Measurements from ENCODE around the gene BATF3. TPM values are rescaled to one million over a fixed set of nuclear protein-coding genes. Genes with fewer than 3 reads are reported as not detected.
"Not testable (repeated sequence)": the region's sequence is repeated elsewhere in the genome, so short reads cannot be mapped to it uniquely, and the experiment has no call there.

The BATF3 gene
- total RNA-seq, 1 experiment from 2014 or later: 2.1 TPM

- no peak overlapping the region for H2BK5ac ChIP-seq (ENCODE audit: insufficient read length, low read length)
- no peak overlapping the region for H3K14ac ChIP-seq (ENCODE audit: insufficient read depth, low read length)
- H3K18ac ChIP-seq (ENCODE audit: insufficient read length, low read depth, low read length): no peak overlapping the region
- H2BK120ac ChIP-seq (ENCODE audit: low read depth, low read length, poor library complexity, severe bottlenecking): no peak overlapping the region
- Mint-ChIP-seq H3K4me3 (no peak overlapping the region), H3K27me3 (ENCODE audit: low read depth) (no peaks in the 10 kb centered on the region; the same call in 1 of the 2 replicates), H3K9me3 (peaks cover 25 to 33% of the 10 kb centered on the region in 2 experiments), H3K4me1 (peaks cover 0 to 3% of the 10 kb centered on the region in 2 experiments; a peak in 1 of 4 replicates), H3K27ac (0 out of 7 replicates have a peak overlapping the region, but pooled peaks of 1 of the 3 experiments have one; percentile 29), H3K36me3 (ENCODE audit: insufficient read depth in 1 of 3, low read depth in 3 of 3) (peaks cover 34 to 39% (median 38%) of the 10 kb centered on the region in 3 experiments)
- H3K9me3 ChIP-seq (ENCODE audit: control insufficient read depth, low read depth, low read length): no peaks in the 10 kb centered on the region
- H2AK5ac ChIP-seq (ENCODE audit: insufficient read length, low read length): no peak overlapping the region
- no peak overlapping the region for H3K9ac ChIP-seq (ENCODE audit: extremely low read depth, insufficient read length, low read length)
- no peak overlapping the region for H3K4ac ChIP-seq (ENCODE audit: low read depth, low read length)
- no peaks in the 10 kb centered on the region for H3K79me2 ChIP-seq (ENCODE audit: insufficient read depth, low read length)
- H3K23ac ChIP-seq (ENCODE audit: insufficient read length, low read depth, low read length): no peak overlapping the region
- H3K23me2 ChIP-seq (ENCODE audit: insufficient read length, low read depth, low read length, poor library complexity, severe bottlenecking): no peaks in the 10 kb centered on the region
- DNase-seq: no peak
- H2BK15ac ChIP-seq (ENCODE audit: low read depth, low read length): no peak overlapping the region
- no peaks in the 10 kb centered on the region for H4K20me1 ChIP-seq (ENCODE audit: control insufficient read depth, insufficient read depth, insufficient read length)
- no peak overlapping the region for H4K8ac ChIP-seq (replicated peaks; ENCODE audit: insufficient read length, low read depth, low read length)
- H3K27me3 ChIP-seq (ENCODE audit: insufficient read depth, low read length): no peaks in the 10 kb centered on the region
- no peak overlapping the region for H3T11ph ChIP-seq (ENCODE audit: low read length)
- no peaks in the 10 kb centered on the region for H3K4me1 ChIP-seq (ENCODE audit: insufficient read depth, low read length)
- no peaks in the 10 kb centered on the region for H3K79me1 ChIP-seq (ENCODE audit: insufficient read depth, low read depth, low read length, poor library complexity, severe bottlenecking)
- H3K56ac ChIP-seq (ENCODE audit: insufficient read length, low read depth, low read length): no peak overlapping the region
- no peak overlapping the region for H2BK20ac ChIP-seq (ENCODE audit: low read depth, low read length, poor library complexity, severe bottlenecking)
- H4K91ac ChIP-seq (ENCODE audit: insufficient read length, low read depth, low read length): no peak overlapping the region
- H3K4me2 ChIP-seq (ENCODE audit: insufficient read depth, insufficient read length, low read length): no peak overlapping the region
- no peak overlapping the region for H3K27ac ChIP-seq (ENCODE audit: insufficient read length, low read depth, low read length)
- TF ChIP-seq, protein P1, sequence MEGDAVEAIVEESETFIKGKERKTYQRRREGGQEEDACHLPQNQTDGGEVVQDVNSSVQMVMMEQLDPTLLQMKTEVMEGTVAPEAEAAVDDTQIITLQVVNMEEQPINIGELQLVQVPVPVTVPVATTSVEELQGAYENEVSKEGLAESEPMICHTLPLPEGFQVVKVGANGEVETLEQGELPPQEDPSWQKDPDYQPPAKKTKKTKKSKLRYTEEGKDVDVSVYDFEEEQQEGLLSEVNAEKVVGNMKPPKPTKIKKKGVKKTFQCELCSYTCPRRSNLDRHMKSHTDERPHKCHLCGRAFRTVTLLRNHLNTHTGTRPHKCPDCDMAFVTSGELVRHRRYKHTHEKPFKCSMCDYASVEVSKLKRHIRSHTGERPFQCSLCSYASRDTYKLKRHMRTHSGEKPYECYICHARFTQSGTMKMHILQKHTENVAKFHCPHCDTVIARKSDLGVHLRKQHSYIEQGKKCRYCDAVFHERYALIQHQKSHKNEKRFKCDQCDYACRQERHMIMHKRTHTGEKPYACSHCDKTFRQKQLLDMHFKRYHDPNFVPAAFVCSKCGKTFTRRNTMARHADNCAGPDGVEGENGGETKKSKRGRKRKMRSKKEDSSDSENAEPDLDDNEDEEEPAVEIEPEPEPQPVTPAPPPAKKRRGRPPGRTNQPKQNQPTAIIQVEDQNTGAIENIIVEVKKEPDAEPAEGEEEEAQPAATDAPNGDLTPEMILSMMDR (conservative IDR thresholded peaks at IDR 0.05): no peak
- no peak overlapping the region for H2BK12ac ChIP-seq (ENCODE audit: insufficient read length, low read depth, low read length)
- no peak overlapping the region for H2AFZ ChIP-seq (ENCODE audit: low read length)
- no CpG with 5 or more reads among the region's 13 CpGs for WGBS (ENCODE audit: extremely low coverage, insufficient read length, low lambda C conversion rate)
- no peak overlapping the region for H4K5ac ChIP-seq (ENCODE audit: insufficient read length, low read depth, low read length)
Measured at GRCh38 chr1:212727386-212728181, 27.9 kb upstream of the BATF3 start.

DNA sequence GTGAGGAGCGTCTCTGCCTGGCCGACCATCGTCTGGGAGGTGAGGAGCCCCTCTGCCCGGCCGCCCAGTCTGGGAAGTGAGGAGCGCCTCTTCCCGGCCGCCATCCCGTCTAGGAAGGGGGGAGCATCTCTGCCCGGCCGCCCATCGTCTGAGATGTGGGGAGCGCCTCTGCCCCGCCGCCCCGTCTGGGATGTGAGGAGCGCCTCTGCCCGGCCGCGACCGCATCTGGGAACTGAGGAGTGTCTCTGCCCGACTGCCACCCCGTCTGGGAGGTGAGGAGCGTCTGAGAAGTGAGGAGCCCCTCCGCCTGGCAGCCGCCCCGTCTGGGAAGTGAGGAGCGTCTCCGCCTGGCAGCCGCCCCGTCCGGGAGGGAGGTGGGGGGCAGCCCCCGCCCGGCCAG is 25.0 kb upstream of the BATF3 start:
- not testable (repeated sequence) for H3K4me2 ChIP-seq (ENCODE audit: insufficient read depth, insufficient read length, low read length); H3K4me1 Mint-ChIP-seq; DNase-seq; H3K4me1 ChIP-seq (ENCODE audit: insufficient read depth, low read length); H3K23ac ChIP-seq (ENCODE audit: insufficient read length, low read depth, low read length); H4K20me1 ChIP-seq (ENCODE audit: control insufficient read depth, insufficient read depth, insufficient read length); H3K79me1 ChIP-seq (ENCODE audit: insufficient read depth, low read depth, low read length, poor library complexity, severe bottlenecking); H3K27me3 ChIP-seq (ENCODE audit: insufficient read depth, low read length); H3K27ac Mint-ChIP-seq; H3K4ac ChIP-seq (ENCODE audit: low read depth, low read length); H3K4me3 Mint-ChIP-seq; H2BK15ac ChIP-seq (ENCODE audit: low read depth, low read length); H3K14ac ChIP-seq (ENCODE audit: insufficient read depth, low read length); H2BK12ac ChIP-seq (ENCODE audit: insufficient read length, low read depth, low read length); H2BK5ac ChIP-seq (ENCODE audit: insufficient read length, low read length); H3K27me3 Mint-ChIP-seq (ENCODE audit: low read depth); H3K9me3 ChIP-seq (ENCODE audit: control insufficient read depth, low read depth, low read length); H3K56ac ChIP-seq (ENCODE audit: insufficient read length, low read depth, low read length); H3K27ac ChIP-seq (ENCODE audit: insufficient read length, low read depth, low read length); H3K23me2 ChIP-seq (ENCODE audit: insufficient read length, low read depth, low read length, poor library complexity, severe bottlenecking); H2AFZ ChIP-seq (ENCODE audit: low read length); H2BK20ac ChIP-seq (ENCODE audit: low read depth, low read length, poor library complexity, severe bottlenecking); H3K79me2 ChIP-seq (ENCODE audit: insufficient read depth, low read length); H2BK120ac ChIP-seq (ENCODE audit: low read depth, low read length, poor library complexity, severe bottlenecking); H4K8ac ChIP-seq (replicated peaks; ENCODE audit: insufficient read length, low read depth, low read length); H4K91ac ChIP-seq (ENCODE audit: insufficient read length, low read depth, low read length); H3K18ac ChIP-seq (ENCODE audit: insufficient read length, low read depth, low read length); H3K9ac ChIP-seq (ENCODE audit: extremely low read depth, insufficient read length, low read length); H3T11ph ChIP-seq (ENCODE audit: low read length); H4K5ac ChIP-seq (ENCODE audit: insufficient read length, low read depth, low read length); H2AK5ac ChIP-seq (ENCODE audit: insufficient read length, low read length)
- WGBS (ENCODE audit: extremely low coverage, insufficient read length, low lambda C conversion rate): no CpG with 5 or more reads among the region's 34 CpGs
- Mint-ChIP-seq H3K9me3 (peaks cover 25 to 33% of the 10 kb centered on the region in 2 experiments), H3K36me3 (ENCODE audit: insufficient read depth in 1 of 3, low read depth in 3 of 3) (peaks cover 34 to 39% (median 38%) of the 10 kb centered on the region in 3 experiments)
